ENCODE results near the gene CENPH. TPM values are rescaled to one million over a fixed set of nuclear protein-coding genes. Genes with fewer than 3 reads are reported as not detected.

CENPH gene
- total and polyA plus RNA-seq, 2 of the 8 experiments (the other 6 are each of a cell fraction or from before 2014, with no cell fraction given) = 69.0 to 82.8 TPM

DNA sequence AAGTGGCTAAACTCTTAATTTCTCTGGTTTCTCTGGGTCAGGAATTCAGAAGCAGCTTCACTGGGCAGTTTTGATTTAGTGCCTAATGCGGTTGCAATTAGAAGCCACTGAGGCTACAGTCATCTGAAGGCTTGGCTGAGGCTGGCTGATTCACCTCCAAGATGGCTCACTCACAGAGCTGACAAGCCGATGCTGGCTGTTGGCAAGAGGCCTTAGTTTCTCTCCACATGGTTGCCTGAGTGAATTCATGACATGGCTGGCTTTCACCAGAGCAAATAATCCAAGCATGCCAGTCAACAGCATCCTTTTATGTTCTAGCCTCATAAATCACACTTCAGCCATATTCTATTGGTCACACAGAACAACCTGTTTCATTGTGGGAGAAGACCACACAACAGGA lies 42.5 kb downstream of the CENPH start (continued):
- TF ChIP-seq, protein P1, sequence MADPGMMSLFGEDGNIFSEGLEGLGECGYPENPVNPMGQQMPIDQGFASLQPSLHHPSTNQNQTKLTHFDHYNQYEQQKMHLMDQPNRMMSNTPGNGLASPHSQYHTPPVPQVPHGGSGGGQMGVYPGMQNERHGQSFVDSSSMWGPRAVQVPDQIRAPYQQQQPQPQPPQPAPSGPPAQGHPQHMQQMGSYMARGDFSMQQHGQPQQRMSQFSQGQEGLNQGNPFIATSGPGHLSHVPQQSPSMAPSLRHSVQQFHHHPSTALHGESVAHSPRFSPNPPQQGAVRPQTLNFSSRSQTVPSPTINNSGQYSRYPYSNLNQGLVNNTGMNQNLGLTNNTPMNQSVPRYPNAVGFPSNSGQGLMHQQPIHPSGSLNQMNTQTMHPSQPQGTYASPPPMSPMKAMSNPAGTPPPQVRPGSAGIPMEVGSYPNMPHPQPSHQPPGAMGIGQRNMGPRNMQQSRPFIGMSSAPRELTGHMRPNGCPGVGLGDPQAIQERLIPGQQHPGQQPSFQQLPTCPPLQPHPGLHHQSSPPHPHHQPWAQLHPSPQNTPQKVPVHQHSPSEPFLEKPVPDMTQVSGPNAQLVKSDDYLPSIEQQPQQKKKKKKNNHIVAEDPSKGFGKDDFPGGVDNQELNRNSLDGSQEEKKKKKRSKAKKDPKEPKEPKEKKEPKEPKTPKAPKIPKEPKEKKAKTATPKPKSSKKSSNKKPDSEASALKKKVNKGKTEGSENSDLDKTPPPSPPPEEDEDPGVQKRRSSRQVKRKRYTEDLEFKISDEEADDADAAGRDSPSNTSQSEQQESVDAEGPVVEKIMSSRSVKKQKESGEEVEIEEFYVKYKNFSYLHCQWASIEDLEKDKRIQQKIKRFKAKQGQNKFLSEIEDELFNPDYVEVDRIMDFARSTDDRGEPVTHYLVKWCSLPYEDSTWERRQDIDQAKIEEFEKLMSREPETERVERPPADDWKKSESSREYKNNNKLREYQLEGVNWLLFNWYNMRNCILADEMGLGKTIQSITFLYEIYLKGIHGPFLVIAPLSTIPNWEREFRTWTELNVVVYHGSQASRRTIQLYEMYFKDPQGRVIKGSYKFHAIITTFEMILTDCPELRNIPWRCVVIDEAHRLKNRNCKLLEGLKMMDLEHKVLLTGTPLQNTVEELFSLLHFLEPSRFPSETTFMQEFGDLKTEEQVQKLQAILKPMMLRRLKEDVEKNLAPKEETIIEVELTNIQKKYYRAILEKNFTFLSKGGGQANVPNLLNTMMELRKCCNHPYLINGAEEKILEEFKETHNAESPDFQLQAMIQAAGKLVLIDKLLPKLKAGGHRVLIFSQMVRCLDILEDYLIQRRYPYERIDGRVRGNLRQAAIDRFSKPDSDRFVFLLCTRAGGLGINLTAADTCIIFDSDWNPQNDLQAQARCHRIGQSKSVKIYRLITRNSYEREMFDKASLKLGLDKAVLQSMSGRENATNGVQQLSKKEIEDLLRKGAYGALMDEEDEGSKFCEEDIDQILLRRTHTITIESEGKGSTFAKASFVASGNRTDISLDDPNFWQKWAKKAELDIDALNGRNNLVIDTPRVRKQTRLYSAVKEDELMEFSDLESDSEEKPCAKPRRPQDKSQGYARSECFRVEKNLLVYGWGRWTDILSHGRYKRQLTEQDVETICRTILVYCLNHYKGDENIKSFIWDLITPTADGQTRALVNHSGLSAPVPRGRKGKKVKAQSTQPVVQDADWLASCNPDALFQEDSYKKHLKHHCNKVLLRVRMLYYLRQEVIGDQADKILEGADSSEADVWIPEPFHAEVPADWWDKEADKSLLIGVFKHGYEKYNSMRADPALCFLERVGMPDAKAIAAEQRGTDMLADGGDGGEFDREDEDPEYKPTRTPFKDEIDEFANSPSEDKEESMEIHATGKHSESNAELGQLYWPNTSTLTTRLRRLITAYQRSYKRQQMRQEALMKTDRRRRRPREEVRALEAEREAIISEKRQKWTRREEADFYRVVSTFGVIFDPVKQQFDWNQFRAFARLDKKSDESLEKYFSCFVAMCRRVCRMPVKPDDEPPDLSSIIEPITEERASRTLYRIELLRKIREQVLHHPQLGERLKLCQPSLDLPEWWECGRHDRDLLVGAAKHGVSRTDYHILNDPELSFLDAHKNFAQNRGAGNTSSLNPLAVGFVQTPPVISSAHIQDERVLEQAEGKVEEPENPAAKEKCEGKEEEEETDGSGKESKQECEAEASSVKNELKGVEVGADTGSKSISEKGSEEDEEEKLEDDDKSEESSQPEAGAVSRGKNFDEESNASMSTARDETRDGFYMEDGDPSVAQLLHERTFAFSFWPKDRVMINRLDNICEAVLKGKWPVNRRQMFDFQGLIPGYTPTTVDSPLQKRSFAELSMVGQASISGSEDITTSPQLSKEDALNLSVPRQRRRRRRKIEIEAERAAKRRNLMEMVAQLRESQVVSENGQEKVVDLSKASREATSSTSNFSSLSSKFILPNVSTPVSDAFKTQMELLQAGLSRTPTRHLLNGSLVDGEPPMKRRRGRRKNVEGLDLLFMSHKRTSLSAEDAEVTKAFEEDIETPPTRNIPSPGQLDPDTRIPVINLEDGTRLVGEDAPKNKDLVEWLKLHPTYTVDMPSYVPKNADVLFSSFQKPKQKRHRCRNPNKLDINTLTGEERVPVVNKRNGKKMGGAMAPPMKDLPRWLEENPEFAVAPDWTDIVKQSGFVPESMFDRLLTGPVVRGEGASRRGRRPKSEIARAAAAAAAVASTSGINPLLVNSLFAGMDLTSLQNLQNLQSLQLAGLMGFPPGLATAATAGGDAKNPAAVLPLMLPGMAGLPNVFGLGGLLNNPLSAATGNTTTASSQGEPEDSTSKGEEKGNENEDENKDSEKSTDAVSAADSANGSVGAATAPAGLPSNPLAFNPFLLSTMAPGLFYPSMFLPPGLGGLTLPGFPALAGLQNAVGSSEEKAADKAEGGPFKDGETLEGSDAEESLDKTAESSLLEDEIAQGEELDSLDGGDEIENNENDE (IDR thresholded peaks at IDR 0.05; ENCODE audit: insufficient replicate concordance, low read length) = no peak
- TF ChIP-seq ASH2L (IDR thresholded peaks at IDR 0.05; ENCODE audit: low read length) (no peak), ZNF274 (IDR thresholded peaks at IDR 0.05; ENCODE audit: borderline replicate concordance, extremely low read depth, low read length) (no peak), POLR2A (IDR thresholded peaks at IDR 0.05; ENCODE audit: control extremely low read depth in 1 of 2, low read depth in 2 of 2, low read length in 2 of 2) (no peak), NRF1 (IDR thresholded peaks at IDR 0.05; ENCODE audit: low read depth, low read length) (no peak), POU5F1 (IDR thresholded peaks at IDR 0.05; ENCODE audit: low read depth, low read length) (no peak), BRCA1 (IDR thresholded peaks at IDR 0.05; ENCODE audit: low read depth, low read length) (no peak)
- TF ChIP-seq, protein P2, sequence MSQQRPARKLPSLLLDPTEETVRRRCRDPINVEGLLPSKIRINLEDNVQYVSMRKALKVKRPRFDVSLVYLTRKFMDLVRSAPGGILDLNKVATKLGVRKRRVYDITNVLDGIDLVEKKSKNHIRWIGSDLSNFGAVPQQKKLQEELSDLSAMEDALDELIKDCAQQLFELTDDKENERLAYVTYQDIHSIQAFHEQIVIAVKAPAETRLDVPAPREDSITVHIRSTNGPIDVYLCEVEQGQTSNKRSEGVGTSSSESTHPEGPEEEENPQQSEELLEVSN (IDR thresholded peaks at IDR 0.05) = no peak

All from H1 (cell line).